IMR-90 (cell line): Measurements from ENCODE around the gene FTL.

Experiments used
- CEBPB ChIP-seq: IDR thresholded peaks from 2 replicates; pipeline ENCODE4 v1.6.1; 2012; ENCODE audit warnings: low read depth, low read length, improper control_type of control experiment
- CTCF ChIP-seq: conservative IDR thresholded peaks from 2 replicates; pipeline ENCODE4 v1.5.1; 2012; ENCODE audit warnings: mild to moderate bottlenecking, low read depth, low read length, improper control_type of control experiment

- TF ChIP-seq CTCF (no peak), CEBPB (no peak)
These were observed 40.0 kb downstream of the FTL start for GRCh38 chr19:49004964-49005614.
